ENCODE results near the gene KCNQ1. TPM values are rescaled to one million over a fixed set of nuclear protein-coding genes. Genes with fewer than 3 reads are reported as not detected.

Gene KCNQ1
- total and polyA plus RNA-seq, 2 of the 13 experiments (the other 11 are each of a cell fraction or from before 2014, with no cell fraction given), result 0.02 to 0.08 TPM

GRCh38 chr11:2561696-2562581, 117.1 kb downstream of the KCNQ1 start (continued):
- TF ChIP-seq ZNF800 (CRISPR knock-in tag; IDR thresholded peaks at IDR 0.05) (no peak), RNF219 (CRISPR knock-in tag; IDR thresholded peaks at IDR 0.05) (no peak), HINFP (CRISPR knock-in tag; IDR thresholded peaks at IDR 0.05; ENCODE audit: low read depth) (no peak), ZNF580 (CRISPR knock-in tag; IDR thresholded peaks at IDR 0.05; ENCODE audit: borderline replicate concordance, low read depth) (no peak), KLF11 (CRISPR knock-in tag; IDR thresholded peaks at IDR 0.05) (no peak), GABPA (IDR thresholded peaks at IDR 0.05; ENCODE audit: low read depth, low read length) (no peak), GABPA (CRISPR knock-in tag; IDR thresholded peaks at IDR 0.05; ENCODE audit: low read depth) (no peak), U2AF2 (IDR thresholded peaks at IDR 0.05; ENCODE audit: low read depth, low read length) (no peak), GZF1 (CRISPR knock-in tag; IDR thresholded peaks at IDR 0.05) (no peak), KAT8 (CRISPR knock-in tag; IDR thresholded peaks at IDR 0.05) (no peak), ZNF441 (CRISPR knock-in tag; IDR thresholded peaks at IDR 0.05; ENCODE audit: borderline replicate concordance) (no peak), ZNF33A (CRISPR knock-in tag; IDR thresholded peaks at IDR 0.05; ENCODE audit: borderline replicate concordance) (no peak), ZNF564 (CRISPR knock-in tag; IDR thresholded peaks at IDR 0.05) (peak; percentile 77; the same call in 1 of the 2 replicates), PAF1 (CRISPR knock-in tag; IDR thresholded peaks at IDR 0.05) (no peak), WIZ (CRISPR knock-in tag; IDR thresholded peaks at IDR 0.05) (0 out of 2 replicates have a peak, but pooled peaks have one; percentile 52), ZNF280B (CRISPR knock-in tag; IDR thresholded peaks at IDR 0.05; ENCODE audit: borderline replicate concordance) (0 out of 2 replicates have a peak, but pooled peaks have one; percentile 24), ESRRA (CRISPR knock-in tag; IDR thresholded peaks at IDR 0.05; ENCODE audit: low read depth) (peak; percentile 79), NCOR1 (IDR thresholded peaks at IDR 0.05; ENCODE audit: borderline replicate concordance, low read length) (no peak), FOSL2 (CRISPR knock-in tag; IDR thresholded peaks at IDR 0.05) (peak; percentile 31; the same call in 1 of the 2 replicates), BRCA1 (CRISPR knock-in tag; IDR thresholded peaks at IDR 0.05) (no peak), ZNF550 (CRISPR knock-in tag; IDR thresholded peaks at IDR 0.05; ENCODE audit: borderline replicate concordance) (no peak), SRY (CRISPR knock-in tag; IDR thresholded peaks at IDR 0.05) (0 out of 2 replicates have a peak, but pooled peaks have one; percentile 20), MATR3 (CRISPR knock-in tag; IDR thresholded peaks at IDR 0.05) (no peak)

All from HepG2 (cell line).